ENCODE data around the gene OVCH1. TPM values are rescaled to one million over a fixed set of nuclear protein-coding genes. Genes with fewer than 3 reads are reported as not detected.
"Not testable (repeated sequence)": the region's sequence is repeated elsewhere in the genome, so short reads cannot be mapped to it uniquely, and the experiment has no call there.

Gene OVCH1
- polyA plus RNA-seq, 1 donor from 2014 or later, result not detected

- peaks cover 0 to 3% (median 0%) of the 10 kb centered on the region in 3 donors for H3K9me3 Mint-ChIP-seq
- H3K4me1 Mint-ChIP-seq, result no peaks in the 10 kb centered on the region
- no peaks in the 10 kb centered on the region for H3K36me3 Mint-ChIP-seq
- H3K4me3 Mint-ChIP-seq, result no peak overlapping the region
- H3K27me3 Mint-ChIP-seq, result peaks cover 4% of the 10 kb centered on the region
- H3K27ac Mint-ChIP-seq, result no peak overlapping the region
These were observed 50.1 kb downstream of the OVCH1 start for GRCh38 chr12:29447285-29447975.

- Mint-ChIP-seq H3K36me3 (no peaks in the 10 kb centered on the region), H3K9me3 (peaks cover 0 to 10% (median 2%) of the 10 kb centered on the region in 3 donors), H3K27ac (no peak overlapping the region), H3K4me3 (no peak overlapping the region), H3K27me3 (peaks cover 3% of the 10 kb centered on the region), H3K4me1 (no peaks in the 10 kb centered on the region)
These were observed 58.0 kb downstream of the OVCH1 start for GRCh38 chr12:29439506-29439905.

- H3K4me3 Mint-ChIP-seq, result no peak overlapping the region
- no peak overlapping the region for H3K27ac Mint-ChIP-seq
- H3K4me1 Mint-ChIP-seq, result no peaks in the 10 kb centered on the region
- peaks cover 3% of the 10 kb centered on the region for H3K27me3 Mint-ChIP-seq
- no peaks in the 10 kb centered on the region for H3K36me3 Mint-ChIP-seq
- H3K9me3 Mint-ChIP-seq, result peaks cover 0 to 10% (median 2%) of the 10 kb centered on the region in 3 donors
These were observed 58.6 kb downstream of the OVCH1 start for GRCh38 chr12:29438752-29439408.

GRCh38 chr12:29437575-29437974 lies 59.9 kb downstream of the OVCH1 start:
- no peaks in the 10 kb centered on the region for H3K4me1 Mint-ChIP-seq
- H3K36me3 Mint-ChIP-seq, result no peaks in the 10 kb centered on the region
- no peak overlapping the region for H3K27ac Mint-ChIP-seq
- peaks cover 0 to 10% (median 2%) of the 10 kb centered on the region in 3 donors for H3K9me3 Mint-ChIP-seq
- no peak overlapping the region for H3K4me3 Mint-ChIP-seq
- H3K27me3 Mint-ChIP-seq, result peaks cover 4% of the 10 kb centered on the region

GRCh38 chr12:29436815-29437214 lies 60.7 kb downstream of the OVCH1 start:
- not testable (repeated sequence) for H3K4me3 Mint-ChIP-seq

GRCh38 chr12:29431513-29431912 lies 66.0 kb downstream of the OVCH1 start:
- Mint-ChIP-seq H3K36me3 (no peaks in the 10 kb centered on the region), H3K27me3 (peaks cover 3% of the 10 kb centered on the region), H3K9me3 (peaks cover 0 to under 1% (median 0%) of the 10 kb centered on the region in 3 donors), H3K4me1 (peaks cover 0 to 2% (median 0%) of the 10 kb centered on the region in 3 donors), H3K4me3 (no peak overlapping the region), H3K27ac (no peak overlapping the region)

More at GRCh38 chr12:29436815-29437214, 60.7 kb downstream of the OVCH1 start:
- H3K27ac Mint-ChIP-seq, H3K9me3 Mint-ChIP-seq, H3K36me3 Mint-ChIP-seq, H3K4me1 Mint-ChIP-seq, H3K27me3 Mint-ChIP-seq: not testable (repeated sequence)

- Mint-ChIP-seq H3K27ac (no peak overlapping the region), H3K4me1 (peaks cover 0 to 2% (median 0%) of the 10 kb centered on the region in 3 donors)
These were observed 66.8 kb downstream of the OVCH1 start for GRCh38 chr12:29430716-29431044.

GRCh38 chr12:29429999-29430715 lies 67.3 kb downstream of the OVCH1 start:
- H3K27me3 Mint-ChIP-seq, result peaks cover 3% of the 10 kb centered on the region
- H3K36me3 Mint-ChIP-seq, result no peaks in the 10 kb centered on the region
- H3K9me3 Mint-ChIP-seq, result no peaks in the 10 kb centered on the region
- no peak overlapping the region for H3K4me3 Mint-ChIP-seq
- H3K27ac Mint-ChIP-seq, result no peak overlapping the region
- H3K4me1 Mint-ChIP-seq, result peaks cover 0 to 2% (median 0%) of the 10 kb centered on the region in 3 donors

More at GRCh38 chr12:29430716-29431044, 66.8 kb downstream of the OVCH1 start:
- Mint-ChIP-seq H3K4me3 (no peak overlapping the region), H3K36me3 (no peaks in the 10 kb centered on the region), H3K9me3 (no peaks in the 10 kb centered on the region), H3K27me3 (peaks cover 3% of the 10 kb centered on the region)

GRCh38 chr12:29428633-29429032 lies 68.9 kb downstream of the OVCH1 start:
- H3K9me3 Mint-ChIP-seq, result peaks cover under 1 to 5% (median under 1%) of the 10 kb centered on the region in 3 donors
- H3K27me3 Mint-ChIP-seq, result peaks cover 6% of the 10 kb centered on the region
- no peak overlapping the region for H3K4me3 Mint-ChIP-seq
- H3K4me1 Mint-ChIP-seq, result peaks cover 0 to 2% (median 0%) of the 10 kb centered on the region in 3 donors
- no peak overlapping the region for H3K27ac Mint-ChIP-seq
- H3K36me3 Mint-ChIP-seq, result peaks cover 1% of the 10 kb centered on the region

- Mint-ChIP-seq H3K27me3 (peaks cover 6% of the 10 kb centered on the region), H3K36me3 (peaks cover 1% of the 10 kb centered on the region), H3K9me3 (peaks cover 2 to 7% (median 4%) of the 10 kb centered on the region in 3 donors), H3K4me3 (peak overlapping the region in 1 of 4 donors; percentile 4), H3K27ac (no peak overlapping the region), H3K4me1 (peaks cover 0 to 2% (median 0%) of the 10 kb centered on the region in 3 donors)
These were observed 69.5 kb downstream of the OVCH1 start for GRCh38 chr12:29427964-29428363.

GRCh38 chr12:29426498-29426897 lies 71.0 kb downstream of the OVCH1 start:
- Mint-ChIP-seq H3K27ac (no peak overlapping the region), H3K4me1 (peaks cover 0 to 2% (median 0%) of the 10 kb centered on the region in 3 donors), H3K9me3 (peaks cover 2 to 7% (median 4%) of the 10 kb centered on the region in 3 donors), H3K27me3 (peaks cover 6% of the 10 kb centered on the region), H3K4me3 (no peak overlapping the region), H3K36me3 (peaks cover 1% of the 10 kb centered on the region)

GRCh38 chr12:29425722-29426121 lies 71.8 kb downstream of the OVCH1 start:
- peaks cover 2 to 7% (median 4%) of the 10 kb centered on the region in 3 donors for H3K9me3 Mint-ChIP-seq
- H3K27ac Mint-ChIP-seq, result no peak overlapping the region
- peaks cover 6% of the 10 kb centered on the region for H3K27me3 Mint-ChIP-seq
- no peak overlapping the region for H3K4me3 Mint-ChIP-seq
- peaks cover 1% of the 10 kb centered on the region for H3K36me3 Mint-ChIP-seq
- peaks cover 0 to 2% (median 0%) of the 10 kb centered on the region in 3 donors for H3K4me1 Mint-ChIP-seq

- Mint-ChIP-seq H3K4me3 (no peak overlapping the region), H3K27me3 (peaks cover 9% of the 10 kb centered on the region), H3K27ac (no peak overlapping the region), H3K36me3 (no peaks in the 10 kb centered on the region), H3K4me1 (no peaks in the 10 kb centered on the region), H3K9me3 (peaks cover 0 to 2% (median 1%) of the 10 kb centered on the region in 3 donors)
These were observed 80.7 kb downstream of the OVCH1 start for GRCh38 chr12:29416748-29417147.

- no peaks in the 10 kb centered on the region for H3K36me3 Mint-ChIP-seq
- no peak overlapping the region for H3K27ac Mint-ChIP-seq
- peaks cover 0 to 2% (median 1%) of the 10 kb centered on the region in 3 donors for H3K9me3 Mint-ChIP-seq
- no peaks in the 10 kb centered on the region for H3K4me1 Mint-ChIP-seq
- peaks cover 9% of the 10 kb centered on the region for H3K27me3 Mint-ChIP-seq
- no peak overlapping the region for H3K4me3 Mint-ChIP-seq
These were observed 82.4 kb downstream of the OVCH1 start for GRCh38 chr12:29415111-29415510.

GRCh38 chr12:29414368-29414767 lies 83.1 kb downstream of the OVCH1 start:
- H3K4me1 Mint-ChIP-seq, result no peaks in the 10 kb centered on the region

More at GRCh38 chr12:29414368-29414767, 83.1 kb downstream of the OVCH1 start:
- Mint-ChIP-seq H3K9me3 (peaks cover 0 to 2% (median 1%) of the 10 kb centered on the region in 3 donors), H3K4me3 (no peak overlapping the region), H3K27ac (no peak overlapping the region), H3K27me3 (peaks cover 10% of the 10 kb centered on the region), H3K36me3 (no peaks in the 10 kb centered on the region)
